Thyroid gland (tissue), 4 donors: ENCODE measurements around the gene OR5K1. TPM values are rescaled to one million over a fixed set of nuclear protein-coding genes. Genes with fewer than 3 reads are reported as not detected.

Experiments used
- DNase-seq, 2 donors: peaks; one replicate each; pipeline ENCODE4 v3.0.0-alpha.2; 2019
- H3K27ac ChIP-seq, 3 donors: fragments of 200-600 bp; sonication (generic); 1 replicate in 2 of 3; 2 replicates in 1 of 3; pipeline ENCODE4 v1.5.1; 2016 to 2019; ENCODE audit warnings: mild to moderate bottlenecking in 1 of 3, moderate library complexity in 1 of 3
- H3K27me3 ChIP-seq: fragments of 200-600 bp; sonication (generic); one replicate; pipeline ENCODE4 v1.5.1; 2019
- H3K36me3 ChIP-seq, 2 donors: fragments of 200-600 bp; sonication (generic); one replicate each; pipeline ENCODE4 v1.5.1; 2016 to 2019
- H3K4me1 ChIP-seq, 2 donors: fragments of 200-600 bp; sonication (generic); one replicate each; pipeline ENCODE4 v1.5.1; 2017 to 2019
- H3K4me3 ChIP-seq, 3 donors: fragments of 200-600 bp; sonication (generic); replicated peaks in 1 of 3; 1 replicate in 2 of 3; 2 replicates in 1 of 3; pipeline ENCODE4 v1.5.1; 2016; ENCODE audit warnings: mild to moderate bottlenecking in 1 of 3
- H3K9me3 ChIP-seq: fragments of 200-600 bp; sonication (generic); one replicate; pipeline ENCODE4 v1.5.1; 2017
- CTCF ChIP-seq, 6 experiments: fragments of 200-600 bp in 3 of 6; fragments of 450-650 bp in 3 of 6; sonication (generic) in 3 of 6; IDR thresholded peaks; one replicate each; pipeline ENCODE4 v1.5.1; 2016 to 2019; ENCODE audit warnings: antibody characterized with exemption in 6 of 6, mild to moderate bottlenecking in 2 of 6, inconsistent platforms in 1 of 6, moderate library complexity in 1 of 6
- POLR2A ChIP-seq, 2 donors: fragments of 450-650 bp; IDR thresholded peaks; one replicate each; pipeline ENCODE4 v1.6.1; 2017; ENCODE audit warnings: antibody characterized with exemption in 2 of 2, mild to moderate bottlenecking in 2 of 2, moderate library complexity in 1 of 2
- WGBS, 2 donors: methylation state at CpG; one replicate each; pipeline ENCODE4 v1.1.5; 2017; 5-methylcytosine and 5-hydroxymethylcytosine counted together
- intact Hi-C: fragments of 100-400 bp; cut with DNase I; formaldehyde crosslinking; loops from one replicate; pipeline ENCODE4 v1.15.1; 2023
- total RNA-seq, 4 donors: library from RNA; depleted of rRNA; stranded (reverse); fragments of >200 nt; gene quantifications; one replicate each; pipeline ENCODE4 v1.2.3, GENCODE V29; 2016

The OR5K1 gene
- total RNA-seq, 4 donors from 2014 or later: not detected

GRCh38 chr3:98460220-98460619, 2.8 kb upstream of the OR5K1 start:
- Histone ChIP-seq H3K36me3 (no peaks in the 10 kb centered on the region), H3K4me1 (no peaks in the 10 kb centered on the region), H3K27ac (no peak overlapping the region), H3K27me3 (no peaks in the 10 kb centered on the region), H3K9me3 (no peaks in the 10 kb centered on the region), H3K4me3 (no peak overlapping the region)
- TF ChIP-seq POLR2A (IDR thresholded peaks at IDR 0.05) (no peak), CTCF (IDR thresholded peaks at IDR 0.05) (no peak)
- intact Hi-C loops: no loop called here
- DNase-seq: no peak

DNA sequence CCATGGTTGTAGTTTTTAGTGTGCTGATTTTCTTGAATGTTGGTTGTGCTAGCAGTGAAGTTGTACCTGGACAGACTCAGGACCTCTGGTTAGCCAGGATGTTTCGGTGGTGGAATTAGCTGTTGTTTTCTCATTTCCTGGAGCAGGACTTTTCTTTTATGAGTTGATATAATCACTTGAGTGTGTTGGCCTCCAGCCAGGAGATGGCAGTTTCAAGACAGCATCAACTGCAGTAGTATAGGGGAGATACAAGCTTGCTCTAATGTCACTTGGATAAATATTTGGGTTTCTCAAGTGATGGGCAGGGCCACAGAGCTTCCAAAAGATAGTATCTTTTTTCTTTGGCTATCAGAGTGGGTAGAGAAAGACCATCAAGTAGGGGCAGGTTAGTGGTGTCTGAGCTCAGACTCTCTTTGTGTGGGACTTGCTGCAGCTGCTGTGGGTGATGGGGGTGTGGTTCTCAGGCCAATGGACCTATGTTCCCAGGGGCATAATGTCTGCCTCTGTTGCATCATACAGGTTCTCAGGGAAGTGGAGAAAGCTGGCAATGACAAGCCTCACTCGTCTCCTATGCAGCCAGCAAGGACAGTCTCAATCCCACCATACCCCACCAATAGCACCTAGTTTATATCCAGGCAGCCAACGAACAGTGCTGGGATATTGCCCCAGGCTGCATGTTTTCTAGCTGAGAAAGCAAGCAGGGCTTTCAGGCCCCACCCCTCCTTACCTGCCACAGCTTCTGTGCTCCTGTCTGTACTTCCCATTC, 19.9 kb downstream of the OR5K1 start:
- Histone ChIP-seq H3K4me3 (no peak overlapping the region), H3K27me3 (no peaks in the 10 kb centered on the region), H3K27ac (no peak overlapping the region), H3K36me3 (no peaks in the 10 kb centered on the region), H3K9me3 (no peaks in the 10 kb centered on the region), H3K4me1 (no peaks in the 10 kb centered on the region)
- TF ChIP-seq POLR2A (IDR thresholded peaks at IDR 0.05) (no peak), CTCF (IDR thresholded peaks at IDR 0.05) (no peak)
- intact Hi-C loops: no loop called here
- no peak for DNase-seq
- WGBS, 2 donors: 52 to 74% methylated on average over 3 of the region's 3 CpGs

GRCh38 chr3:98483626-98484025, 20.6 kb downstream of the OR5K1 start:
- 85 to 86% methylated on average over 3 of the region's 3 CpGs for WGBS, 2 donors

GRCh38 chr3:98497381-98497780, 34.4 kb downstream of the OR5K1 start, which contains the start of gene OR5K2:
Gene OR5K2, plus strand, starts transcription at chr3:98497681. Its CDS starts 0 bp downstream, at chr3:98497681.
- Histone ChIP-seq H3K27me3 (no peaks in the 10 kb centered on the region), H3K36me3 (no peaks in the 10 kb centered on the region), H3K4me3 (no peak within 1 kb of the TSS), H3K27ac (no peak within 1 kb of the TSS), H3K9me3 (no peaks in the 10 kb centered on the region), H3K4me1 (no peaks in the 10 kb centered on the region)
- WGBS, 2 donors: 77 to 84% methylated on average over 2 of the region's 2 CpGs
- no peak for DNase-seq
- intact Hi-C loops: no loop called here
- TF ChIP-seq POLR2A (IDR thresholded peaks at IDR 0.05): no peak
- no peak for TF ChIP-seq CTCF (IDR thresholded peaks at IDR 0.05)

More at GRCh38 chr3:98483626-98484025, 20.6 kb downstream of the OR5K1 start:
- H3K27me3 ChIP-seq: no peaks in the 10 kb centered on the region
- no peak for DNase-seq
- no peak for TF ChIP-seq POLR2A (IDR thresholded peaks at IDR 0.05)
- no peak for TF ChIP-seq CTCF (IDR thresholded peaks at IDR 0.05)
- H3K9me3 ChIP-seq: no peaks in the 10 kb centered on the region
- no peaks in the 10 kb centered on the region for H3K4me1 ChIP-seq
- H3K4me3 ChIP-seq: no peak overlapping the region
- no peak overlapping the region for H3K27ac ChIP-seq
- intact Hi-C loops: no loop called here
- no peaks in the 10 kb centered on the region for H3K36me3 ChIP-seq

DNA sequence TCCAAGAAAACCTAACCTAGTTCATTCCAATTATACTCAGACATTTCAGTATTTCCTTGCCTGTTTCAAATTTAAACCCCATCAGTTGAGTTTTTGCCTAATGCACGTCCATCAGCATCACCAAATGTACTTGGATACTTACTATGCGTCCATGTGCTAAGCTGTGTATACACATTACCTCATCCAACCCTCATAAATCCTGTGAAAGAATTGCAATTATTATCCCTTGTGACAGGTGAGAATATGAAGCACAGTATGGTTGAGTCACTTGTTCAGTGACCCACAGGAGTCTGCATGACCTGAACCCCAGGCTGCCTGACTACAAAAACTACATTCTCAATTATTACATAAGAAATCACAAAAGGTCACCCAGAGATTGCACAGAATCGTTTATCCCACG, 37.0 kb downstream of the OR5K1 start:
- no peak for TF ChIP-seq POLR2A (IDR thresholded peaks at IDR 0.05)
- no peak for TF ChIP-seq CTCF (IDR thresholded peaks at IDR 0.05)
- Histone ChIP-seq H3K27ac (no peak overlapping the region), H3K27me3 (no peaks in the 10 kb centered on the region), H3K36me3 (no peaks in the 10 kb centered on the region), H3K9me3 (no peaks in the 10 kb centered on the region), H3K4me1 (no peaks in the 10 kb centered on the region), H3K4me3 (no peak overlapping the region)
- no peak for DNase-seq
- WGBS, 2 donors: 84 to 88% methylated on average over 4 of the region's 4 CpGs
- intact Hi-C loops: no loop called here
